ENCODE data around the gene BFAR. TPM values are rescaled to one million over a fixed set of nuclear protein-coding genes. Genes with fewer than 3 reads are reported as not detected.
"Not testable (repeated sequence)": the region's sequence is repeated elsewhere in the genome, so short reads cannot be mapped to it uniquely, and the experiment has no call there.

Gene BFAR
- total RNA-seq, 2 donors from 2014 or later: 41.6 to 42.5 TPM

DNA sequence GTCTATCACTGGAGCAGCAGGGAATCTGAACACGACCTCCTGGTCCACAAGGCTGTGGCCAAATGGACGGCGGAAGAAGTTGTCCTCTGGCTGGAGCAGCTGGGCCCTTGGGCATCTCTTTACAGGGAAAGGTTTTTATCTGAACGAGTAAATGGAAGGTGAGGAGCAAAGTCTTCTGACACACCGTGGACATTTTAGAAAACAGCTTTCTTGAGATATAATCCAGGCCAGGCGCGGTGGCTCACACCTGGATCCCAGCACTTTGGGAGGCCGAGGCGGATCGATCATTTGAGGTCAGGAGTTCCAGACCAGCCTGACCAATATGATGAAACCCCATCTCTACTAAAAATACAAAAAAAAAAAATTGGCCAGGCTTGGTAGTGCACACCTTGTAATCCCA is 17.1 kb downstream of the BFAR start:
- no peaks in the 10 kb centered on the region for H3K9me3 ChIP-seq (ENCODE audit: control insufficient read depth, low read length, poor library complexity, severe bottlenecking)
- Mint-ChIP-seq H3K4me3 (no peak overlapping the region), H3K27ac (peak overlapping the region; percentile 14), H3K27me3 (no peaks in the 10 kb centered on the region), H3K4me1 (peaks cover 9% of the 10 kb centered on the region), H3K36me3 (ENCODE audit: low read depth) (peaks cover 4% of the 10 kb centered on the region)
- ATAC-seq (no peak), DNase-seq (no peak)

DNA sequence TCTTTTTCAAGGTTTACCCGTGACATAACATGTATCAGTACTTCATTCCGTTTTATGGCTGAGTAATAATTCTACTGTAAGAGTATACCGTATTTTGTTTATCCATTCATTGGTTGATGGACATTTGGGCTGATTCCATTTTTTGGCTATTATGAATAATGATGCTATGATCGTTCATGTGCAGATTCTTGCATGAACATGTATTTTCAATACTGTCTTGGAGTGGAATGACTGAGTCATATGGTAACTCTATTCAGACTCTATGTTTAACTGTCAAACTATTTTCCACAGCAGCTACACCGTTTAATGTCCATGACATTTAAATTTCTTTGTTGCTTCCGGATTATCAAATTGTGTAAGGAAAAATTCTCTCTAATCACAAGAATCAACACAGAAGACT is 17.9 kb downstream of the BFAR start:
- H3K27ac Mint-ChIP-seq: peak overlapping the region; percentile 54
- H3K36me3 Mint-ChIP-seq (ENCODE audit: low read depth): peaks cover 4% of the 10 kb centered on the region
- no peaks in the 10 kb centered on the region for H3K27me3 Mint-ChIP-seq
- peaks cover 6% of the 10 kb centered on the region for H3K4me1 Mint-ChIP-seq
- DNase-seq (no peak), ATAC-seq (no peak)
- no peaks in the 10 kb centered on the region for H3K9me3 ChIP-seq (ENCODE audit: control insufficient read depth, low read length, poor library complexity, severe bottlenecking)
- H3K4me3 Mint-ChIP-seq: no peak overlapping the region

DNA sequence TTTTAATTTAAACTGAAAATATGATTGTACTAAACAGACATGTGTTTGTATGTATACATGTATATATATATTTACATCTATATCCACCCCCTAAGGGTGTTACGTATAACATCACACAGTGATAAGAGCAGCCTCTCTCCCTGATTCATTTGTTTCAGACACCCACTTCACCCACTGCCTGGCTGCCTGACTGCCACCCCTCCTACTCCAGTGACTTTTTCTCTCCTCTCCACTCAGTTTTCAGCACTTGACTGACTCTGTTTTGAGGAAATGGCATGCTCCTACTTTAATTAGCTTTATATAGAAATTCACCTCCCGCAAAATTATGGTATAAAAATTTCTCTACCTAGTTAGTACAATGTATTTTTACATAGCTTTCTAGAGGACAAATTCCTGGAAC is 20.0 kb downstream of the BFAR start:
- Mint-ChIP-seq H3K36me3 (ENCODE audit: low read depth) (peaks cover 4% of the 10 kb centered on the region), H3K4me1 (peaks cover 9% of the 10 kb centered on the region), H3K4me3 (no peak overlapping the region), H3K27ac (peak overlapping the region; percentile 69), H3K27me3 (no peaks in the 10 kb centered on the region)
- DNase-seq (no peak), ATAC-seq (no peak)
- H3K9me3 ChIP-seq (ENCODE audit: control insufficient read depth, low read length, poor library complexity, severe bottlenecking): no peaks in the 10 kb centered on the region

DNA sequence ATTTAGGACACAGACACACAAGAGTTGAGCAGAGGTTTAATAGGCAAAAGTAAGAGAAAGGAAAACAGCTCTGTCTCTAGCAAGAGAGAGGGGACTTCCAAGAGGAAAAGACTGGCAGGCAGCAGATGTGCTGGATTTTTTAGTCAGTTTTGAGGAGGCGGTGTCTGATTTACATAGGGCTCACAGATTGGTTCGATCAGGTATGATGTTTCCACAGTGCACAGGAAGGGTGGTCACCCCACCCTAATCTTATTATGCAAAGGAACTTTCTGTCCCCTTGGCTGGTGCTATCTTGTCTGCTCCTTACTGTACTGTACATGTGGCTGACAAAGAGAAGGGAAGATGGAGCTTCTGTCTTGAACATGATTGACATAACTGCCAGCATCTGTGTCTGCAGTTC is 25.3 kb downstream of the BFAR start:
- no peak for ATAC-seq
- no peak overlapping the region for H3K4me3 Mint-ChIP-seq
- no peaks in the 10 kb centered on the region for H3K9me3 ChIP-seq (ENCODE audit: control insufficient read depth, low read length, poor library complexity, severe bottlenecking)
- no peaks in the 10 kb centered on the region for H3K27me3 Mint-ChIP-seq
- H3K4me1 Mint-ChIP-seq: peaks cover 2% of the 10 kb centered on the region
- no peak for DNase-seq
- peaks cover 8% of the 10 kb centered on the region for H3K36me3 Mint-ChIP-seq (ENCODE audit: low read depth)
- no peak overlapping the region for H3K27ac Mint-ChIP-seq

DNA sequence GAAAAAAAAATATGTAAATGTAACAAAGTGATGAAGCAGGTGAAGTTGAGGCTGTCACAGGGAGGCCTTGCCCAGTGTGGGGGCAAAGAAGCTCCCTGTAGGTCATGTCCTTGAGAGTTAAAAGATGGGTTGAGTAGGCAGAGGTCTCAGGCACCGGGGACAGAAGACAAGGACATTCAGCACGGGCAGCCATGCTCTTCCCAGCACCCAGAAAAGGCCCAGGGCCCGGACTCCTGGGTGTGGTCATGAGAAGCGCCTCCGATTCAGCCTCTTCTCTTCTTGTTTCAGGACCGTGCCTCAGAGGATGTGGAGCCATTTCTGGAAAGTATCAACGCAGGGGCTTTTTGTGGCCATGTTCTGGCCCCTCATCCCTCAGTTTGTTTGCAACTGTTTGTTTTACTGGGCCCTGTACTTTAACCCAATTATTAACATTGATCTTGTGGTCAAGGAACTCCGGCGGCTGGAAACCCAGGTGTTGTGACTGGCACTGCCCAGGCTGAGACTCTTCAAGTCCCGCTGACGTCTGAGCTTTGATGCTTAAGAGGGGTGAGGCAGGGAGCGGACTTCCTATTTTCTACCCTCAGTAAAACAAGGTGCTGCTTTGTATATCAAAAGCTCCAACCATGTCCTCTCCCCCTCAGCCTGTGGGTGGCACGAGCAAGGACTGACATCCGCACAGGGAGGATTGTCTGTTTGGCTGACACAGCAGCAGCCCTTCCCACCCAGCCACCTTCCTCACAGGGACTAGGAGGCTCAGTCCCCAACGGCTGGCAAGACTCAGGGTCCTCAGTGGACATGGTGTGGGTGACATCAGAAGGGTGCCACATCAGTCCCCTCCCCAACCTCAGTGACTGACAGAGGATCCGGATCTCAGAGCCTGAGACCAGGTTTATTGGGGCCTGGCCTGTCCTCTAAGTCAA is 34.9 kb downstream of the BFAR start:
- peaks cover 3% of the 10 kb centered on the region for H3K4me1 Mint-ChIP-seq
- H3K9me3 ChIP-seq (ENCODE audit: control insufficient read depth, low read length, poor library complexity, severe bottlenecking): no peaks in the 10 kb centered on the region
- H3K36me3 Mint-ChIP-seq (ENCODE audit: low read depth): peaks cover under 1% of the 10 kb centered on the region
- no peak overlapping the region for H3K4me3 Mint-ChIP-seq
- ATAC-seq (no peak), DNase-seq (no peak)
- H3K27me3 Mint-ChIP-seq: no peaks in the 10 kb centered on the region
- no peak overlapping the region for H3K27ac Mint-ChIP-seq

DNA sequence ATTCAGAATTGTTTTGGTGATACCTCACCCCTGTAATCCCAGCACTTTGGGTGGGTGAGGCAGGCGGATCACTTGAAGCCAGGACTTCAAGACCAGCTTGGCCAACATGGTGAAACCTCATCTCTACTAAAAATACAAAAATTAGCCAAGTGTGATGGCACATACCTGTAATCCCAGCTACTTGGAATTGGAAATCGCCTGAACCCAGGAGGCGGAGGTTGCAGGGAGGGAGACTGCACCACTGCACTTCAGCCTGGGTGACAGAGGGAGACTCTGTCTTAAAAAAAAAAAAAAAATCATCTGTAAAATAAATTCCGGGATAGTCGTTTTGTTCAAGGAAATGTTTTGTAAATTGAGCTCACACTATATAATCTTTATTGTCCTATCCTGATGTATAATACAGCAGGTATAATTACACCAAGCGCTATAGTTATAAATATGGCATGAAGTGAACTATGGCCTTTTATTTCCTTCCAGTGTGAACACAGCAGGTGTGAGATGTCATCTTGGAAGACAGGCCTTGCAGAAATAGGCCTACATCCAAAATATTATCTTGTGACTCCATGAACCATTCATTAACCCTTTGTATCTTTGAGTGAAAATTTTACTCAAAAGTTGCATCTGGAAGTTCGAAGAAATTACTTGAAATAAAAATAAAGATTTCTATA is 35.9 kb downstream of the BFAR start:
- ATAC-seq (no peak), DNase-seq (no peak)
- Mint-ChIP-seq H3K27ac (no peak overlapping the region), H3K36me3 (ENCODE audit: low read depth) (no peaks in the 10 kb centered on the region), H3K4me3 (no peak overlapping the region), H3K4me1 (peaks cover 3% of the 10 kb centered on the region), H3K27me3 (no peaks in the 10 kb centered on the region)
- no peaks in the 10 kb centered on the region for H3K9me3 ChIP-seq (ENCODE audit: control insufficient read depth, low read length, poor library complexity, severe bottlenecking)

DNA sequence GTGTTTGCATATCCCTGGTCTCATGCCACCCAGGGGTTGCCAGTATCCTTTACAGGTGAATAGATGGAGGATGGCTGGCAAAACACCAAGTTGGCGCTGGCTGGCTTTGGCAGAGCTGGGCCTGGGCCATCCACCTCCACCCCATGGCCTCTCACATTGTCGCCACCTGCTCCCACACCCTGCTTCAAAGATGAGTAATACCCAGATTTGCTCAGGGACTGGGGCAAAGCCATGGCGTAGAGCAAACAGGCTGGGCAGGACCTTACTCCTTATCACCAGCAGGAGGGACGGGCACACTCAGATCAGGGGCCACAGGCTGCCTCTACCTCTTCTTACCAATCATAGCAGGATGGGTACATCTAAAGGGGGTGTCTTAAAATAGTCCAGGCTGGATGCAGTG is 37.0 kb downstream of the BFAR start:
- Mint-ChIP-seq H3K4me1 (peaks cover 3% of the 10 kb centered on the region), H3K27me3 (no peaks in the 10 kb centered on the region), H3K4me3 (no peak overlapping the region), H3K27ac (no peak overlapping the region), H3K36me3 (ENCODE audit: low read depth) (no peaks in the 10 kb centered on the region)
- no peaks in the 10 kb centered on the region for H3K9me3 ChIP-seq (ENCODE audit: control insufficient read depth, low read length, poor library complexity, severe bottlenecking)
- DNase-seq (no peak), ATAC-seq (no peak)

DNA sequence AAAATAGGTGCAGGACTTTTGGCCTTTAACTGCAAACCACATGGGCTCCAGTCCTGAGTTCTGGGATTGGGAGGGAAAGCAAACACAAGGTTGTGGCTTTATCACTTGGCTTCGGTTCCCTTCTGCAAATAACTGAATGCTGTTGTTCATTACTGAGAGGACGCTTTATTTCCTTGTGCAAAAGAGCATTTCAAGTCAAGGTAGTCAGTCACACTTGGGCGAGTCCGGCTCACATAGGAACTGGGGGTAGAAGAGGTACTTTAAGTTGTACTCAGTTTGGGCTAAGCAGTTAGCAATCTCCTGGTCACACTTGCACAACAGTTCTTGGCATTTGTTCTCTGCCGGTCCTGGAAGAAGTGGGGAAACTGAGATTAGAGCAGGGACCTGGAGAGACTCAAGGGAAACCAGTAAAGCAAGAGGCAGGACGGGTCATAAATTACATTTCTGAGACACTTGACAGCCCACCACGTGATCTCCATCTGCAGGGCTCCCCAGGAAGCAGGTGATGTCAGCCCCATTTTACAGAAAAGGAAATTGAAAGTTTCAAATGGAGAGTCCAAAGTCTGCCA is 39.7 kb downstream of the BFAR start:
- H3K27ac Mint-ChIP-seq: no peak overlapping the region
- H3K4me1 Mint-ChIP-seq: peaks cover 3% of the 10 kb centered on the region
- no peak for DNase-seq

DNA sequence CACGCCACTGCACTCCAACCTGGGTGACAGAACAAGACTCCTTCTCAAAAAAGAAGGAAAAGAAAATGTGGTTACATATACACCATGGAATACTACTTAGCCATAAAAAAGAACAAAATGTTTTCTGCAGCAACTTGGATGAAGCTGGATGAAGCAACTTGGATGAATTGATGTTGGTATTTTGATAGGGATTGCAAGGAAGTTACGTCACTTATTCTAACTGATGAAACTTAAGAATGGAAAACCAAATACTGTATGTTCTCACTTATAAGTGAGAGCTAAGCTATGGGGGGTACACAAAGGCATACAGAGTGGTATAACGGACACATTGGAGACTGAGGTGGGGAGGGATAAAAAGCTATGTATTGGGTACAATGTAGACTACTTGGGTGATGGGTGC is 43.9 kb downstream of the BFAR start:
- H3K9me3 ChIP-seq (ENCODE audit: control insufficient read depth, low read length, poor library complexity, severe bottlenecking): no peaks in the 10 kb centered on the region
- Mint-ChIP-seq H3K4me3 (no peak overlapping the region), H3K4me1 (peaks cover 3% of the 10 kb centered on the region), H3K27me3 (peaks cover 6% of the 10 kb centered on the region), H3K36me3 (ENCODE audit: low read depth) (peaks cover 3% of the 10 kb centered on the region), H3K27ac (no peak overlapping the region)
- ATAC-seq (no peak), DNase-seq (no peak)

More for the DNA sequence above, 39.7 kb downstream of the BFAR start:
- H3K9me3 ChIP-seq (ENCODE audit: control insufficient read depth, low read length, poor library complexity, severe bottlenecking): no peaks in the 10 kb centered on the region
- peak overlapping the region; percentile 3 for H3K4me3 Mint-ChIP-seq
- H3K27me3 Mint-ChIP-seq: no peaks in the 10 kb centered on the region
- H3K36me3 Mint-ChIP-seq (ENCODE audit: low read depth): no peaks in the 10 kb centered on the region
- no peak for ATAC-seq

DNA sequence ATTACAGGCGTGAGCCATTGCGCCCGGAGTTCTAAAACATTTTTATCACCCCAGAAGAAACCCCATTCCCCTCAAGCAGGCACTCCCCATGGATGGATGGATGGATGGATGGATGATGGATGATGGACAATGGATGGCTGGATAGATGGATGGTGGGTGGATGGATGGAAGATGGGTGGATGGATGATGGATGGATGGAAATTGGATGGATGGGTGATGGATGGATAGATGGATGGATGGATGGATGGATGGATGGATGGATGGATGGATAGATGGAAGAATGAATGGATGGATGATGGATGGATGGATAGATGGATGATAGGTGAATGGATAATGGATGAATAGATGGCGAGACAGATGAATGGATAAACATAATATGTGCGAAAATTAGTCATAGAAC is 44.9 kb downstream of the BFAR start:
- Mint-ChIP-seq H3K4me1 (peaks cover under 1% of the 10 kb centered on the region), H3K36me3 (ENCODE audit: low read depth) (peaks cover 3% of the 10 kb centered on the region), H3K27ac (no peak overlapping the region), H3K4me3 (no peak overlapping the region), H3K27me3 (peaks cover 6% of the 10 kb centered on the region)
- no peaks in the 10 kb centered on the region for H3K9me3 ChIP-seq (ENCODE audit: control insufficient read depth, low read length, poor library complexity, severe bottlenecking)
- DNase-seq: no peak
- ATAC-seq: no peak

DNA sequence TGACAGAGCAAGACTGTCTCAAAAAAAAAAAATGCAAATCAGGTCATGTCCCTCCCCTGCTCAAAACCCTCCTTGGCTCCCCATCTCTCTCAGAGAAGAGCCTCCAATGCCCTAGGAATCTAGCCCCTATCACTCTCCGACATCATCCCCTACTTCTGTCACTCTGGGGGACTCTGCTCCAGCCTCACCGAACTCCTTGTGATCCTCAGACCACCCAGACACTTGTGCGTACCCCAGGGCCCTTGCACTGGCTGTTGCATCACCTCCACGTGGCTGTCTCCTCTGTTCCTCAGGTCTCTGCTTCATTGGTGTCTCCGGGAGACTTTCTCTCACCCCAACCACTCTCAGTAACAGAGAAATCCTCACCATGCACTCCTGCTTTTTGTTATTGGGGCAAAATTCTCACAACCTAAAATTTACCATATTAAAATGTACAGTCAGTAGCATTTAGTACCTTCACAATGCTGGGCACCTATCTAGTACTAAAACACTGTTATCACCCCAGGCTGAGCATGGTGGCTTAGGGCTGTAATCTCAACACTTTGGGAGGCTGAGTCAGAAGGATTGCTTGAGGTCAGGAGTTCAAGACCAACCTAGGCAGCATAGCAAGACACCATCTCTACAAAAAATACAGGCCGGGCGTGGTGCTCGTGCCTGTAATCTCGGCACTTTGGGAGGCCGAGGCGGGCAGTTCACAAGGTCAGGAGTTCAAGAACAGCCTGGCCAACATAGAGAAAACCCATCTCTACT is 46.2 kb downstream of the BFAR start:
- DNase-seq: no peak
- Mint-ChIP-seq H3K4me3 (no peak overlapping the region), H3K27me3 (peaks cover 6% of the 10 kb centered on the region), H3K4me1 (no peaks in the 10 kb centered on the region), H3K36me3 (ENCODE audit: low read depth) (peaks cover 3% of the 10 kb centered on the region), H3K27ac (no peak overlapping the region)
- no peak for ATAC-seq
- H3K9me3 ChIP-seq (ENCODE audit: control insufficient read depth, low read length, poor library complexity, severe bottlenecking): no peaks in the 10 kb centered on the region

DNA sequence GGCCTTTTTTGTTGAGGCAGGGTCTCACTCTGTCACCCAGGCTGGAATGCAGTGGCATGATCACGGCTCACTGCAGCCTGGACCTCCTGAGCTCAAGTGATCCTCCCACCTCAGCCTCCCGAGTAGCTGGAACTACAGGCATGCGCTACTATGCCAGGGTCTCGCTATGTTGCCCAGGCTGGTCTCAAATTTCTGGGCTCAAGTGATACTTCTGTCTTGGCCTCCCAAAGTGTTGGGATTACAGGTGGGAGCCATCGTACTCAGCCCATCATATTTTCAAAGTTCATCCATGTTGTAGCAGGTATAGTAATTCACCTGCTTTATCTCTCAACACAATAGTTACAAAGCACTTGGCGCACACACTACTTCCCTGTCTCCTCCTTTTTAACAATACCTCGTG is 47.6 kb downstream of the BFAR start:
- not testable (repeated sequence) for H3K4me1 Mint-ChIP-seq, H3K4me3 Mint-ChIP-seq, ATAC-seq

DNA sequence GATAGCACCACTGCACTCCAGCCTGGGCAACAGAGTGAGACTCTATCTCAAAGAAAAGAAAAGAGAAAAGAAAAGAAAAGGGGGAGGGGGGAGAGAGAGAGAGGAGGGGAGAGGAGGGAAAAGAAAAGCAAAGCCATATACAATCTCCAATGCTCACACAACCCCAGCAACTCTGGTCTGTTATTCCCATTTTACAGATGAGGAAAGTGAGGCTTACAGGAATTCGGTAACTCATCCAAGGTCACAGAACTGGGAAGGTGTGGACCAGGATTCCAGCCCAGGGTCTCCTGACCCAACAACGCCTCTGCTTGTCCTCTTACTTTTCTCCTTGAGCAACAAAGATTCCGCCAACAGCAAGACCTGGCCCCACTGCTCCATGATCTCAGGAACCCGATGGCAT is 48.4 kb downstream of the BFAR start:
- peaks cover 6% of the 10 kb centered on the region for H3K27me3 Mint-ChIP-seq
- H3K27ac Mint-ChIP-seq: no peak overlapping the region
- H3K4me1 Mint-ChIP-seq: no peaks in the 10 kb centered on the region
- H3K36me3 Mint-ChIP-seq (ENCODE audit: low read depth): peaks cover 3% of the 10 kb centered on the region
- H3K4me3 Mint-ChIP-seq: no peak overlapping the region
- DNase-seq: no peak
- no peak for ATAC-seq
- no peaks in the 10 kb centered on the region for H3K9me3 ChIP-seq (ENCODE audit: control insufficient read depth, low read length, poor library complexity, severe bottlenecking)

More for the DNA sequence above, 47.6 kb downstream of the BFAR start:
- H3K9me3 ChIP-seq (ENCODE audit: control insufficient read depth, low read length, poor library complexity, severe bottlenecking); H3K36me3 Mint-ChIP-seq (ENCODE audit: low read depth); H3K27ac Mint-ChIP-seq; DNase-seq; H3K27me3 Mint-ChIP-seq: not testable (repeated sequence)

Measured in T-helper 17 cell (primary cell).